Stimulated activated CD4-positive, alpha-beta T cell treated with anti-CD3 and anti-CD28 coated beads, Interleukin-1b, Interleukin-23, amount 100 ng/mL, for 48 hours (primary cell): ENCODE measurements around the gene CSTB.

Source experiments
- DNase-seq: peaks from one replicate; pipeline ENCODE4 v3.0.0-alpha.2; 2020

CSTB gene

GRCh38 chr21:43789276-43790009 lies 13.3 kb upstream of the CSTB start, which contains the start of gene RRP1:
Gene RRP1, plus strand, starts transcription at chr21:43789577. Its CDS starts 53 bp downstream, at chr21:43789630.
- DNase-seq: peak; percentile 91

- no peak for DNase-seq
Measured at GRCh38 chr21:43786807-43787440, 10.8 kb upstream of the CSTB start.

GRCh38 chr21:43786300-43786806 lies 10.2 kb upstream of the CSTB start:
- DNase-seq: no peak

- DNase-seq: no peak
Measured at GRCh38 chr21:43785134-43785533, 9.0 kb upstream of the CSTB start.

- no peak for DNase-seq
Measured at GRCh38 chr21:43783098-43783700, 7.1 kb upstream of the CSTB start.

GRCh38 chr21:43782431-43783097 lies 6.5 kb upstream of the CSTB start:
- DNase-seq: no peak

GRCh38 chr21:43781846-43782245 lies 5.7 kb upstream of the CSTB start:
- DNase-seq: no peak

GRCh38 chr21:43779660-43780059 lies 3.6 kb upstream of the CSTB start:
- no peak for DNase-seq

GRCh38 chr21:43778469-43779335 lies 2.6 kb upstream of the CSTB start:
- no peak for DNase-seq

- DNase-seq: no peak
Measured at GRCh38 chr21:43777953-43778352, 1.8 kb upstream of the CSTB start.

- no peak for DNase-seq
Measured at GRCh38 chr21:43775190-43775589, 918 bp downstream of the CSTB start.

- DNase-seq: no peak
Measured at GRCh38 chr21:43774163-43774562, 1.9 kb downstream of the CSTB start.

- no peak for DNase-seq
Measured at GRCh38 chr21:43772425-43772821, 3.7 kb downstream of the CSTB start.

- no peak for DNase-seq
Measured at GRCh38 chr21:43771698-43772424, 4.2 kb downstream of the CSTB start.

GRCh38 chr21:43771199-43771675 lies 4.9 kb downstream of the CSTB start:
- no peak for DNase-seq

- no peak for DNase-seq
Measured at GRCh38 chr21:43770066-43770655, 5.9 kb downstream of the CSTB start.

GRCh38 chr21:43769325-43769958 lies 6.7 kb downstream of the CSTB start:
- no peak for DNase-seq

GRCh38 chr21:43768868-43769167 lies 7.3 kb downstream of the CSTB start:
- DNase-seq: no peak

- DNase-seq: no peak
Measured at GRCh38 chr21:43767984-43768867, 7.9 kb downstream of the CSTB start.

- DNase-seq: no peak
Measured at GRCh38 chr21:43767498-43767983, 8.6 kb downstream of the CSTB start.
